Activated T-helper 9 cell treated with anti-CD3 and anti-CD28 coated beads, Interleukin-2, amount 50 U/mL, for 16 hours (primary cell): ENCODE results near the gene ABL2.
"Not testable (repeated sequence)": the region's sequence is repeated elsewhere in the genome, so short reads cannot be mapped to it uniquely, and the experiment has no call there.

Experiments
- DNase-seq: peaks from one replicate; pipeline ENCODE4 v3.0.0-alpha.2; 2020; ENCODE audit warnings: low read depth

The ABL2 gene

DNA sequence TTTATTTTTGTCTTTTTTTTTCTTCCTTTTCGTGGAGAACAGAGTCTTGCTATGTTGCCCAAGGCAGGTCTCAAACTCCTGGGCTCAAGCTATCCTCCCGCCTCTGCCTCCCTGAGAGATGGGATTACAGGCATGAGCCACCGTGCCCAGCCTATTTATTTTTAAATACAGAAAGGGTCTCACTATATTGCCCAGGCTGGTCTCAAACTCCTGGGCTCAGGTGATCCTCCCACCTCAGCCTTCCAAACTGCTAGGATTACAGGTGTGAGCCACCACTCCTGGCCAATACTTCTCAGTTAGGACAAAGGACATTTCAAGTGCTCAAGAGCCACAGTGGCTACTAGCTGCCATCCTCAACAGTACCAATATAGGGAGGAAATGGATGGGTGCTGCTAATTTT lies 16.2 kb downstream of the ABL2 start:
- DNase-seq = not testable (repeated sequence)

DNA sequence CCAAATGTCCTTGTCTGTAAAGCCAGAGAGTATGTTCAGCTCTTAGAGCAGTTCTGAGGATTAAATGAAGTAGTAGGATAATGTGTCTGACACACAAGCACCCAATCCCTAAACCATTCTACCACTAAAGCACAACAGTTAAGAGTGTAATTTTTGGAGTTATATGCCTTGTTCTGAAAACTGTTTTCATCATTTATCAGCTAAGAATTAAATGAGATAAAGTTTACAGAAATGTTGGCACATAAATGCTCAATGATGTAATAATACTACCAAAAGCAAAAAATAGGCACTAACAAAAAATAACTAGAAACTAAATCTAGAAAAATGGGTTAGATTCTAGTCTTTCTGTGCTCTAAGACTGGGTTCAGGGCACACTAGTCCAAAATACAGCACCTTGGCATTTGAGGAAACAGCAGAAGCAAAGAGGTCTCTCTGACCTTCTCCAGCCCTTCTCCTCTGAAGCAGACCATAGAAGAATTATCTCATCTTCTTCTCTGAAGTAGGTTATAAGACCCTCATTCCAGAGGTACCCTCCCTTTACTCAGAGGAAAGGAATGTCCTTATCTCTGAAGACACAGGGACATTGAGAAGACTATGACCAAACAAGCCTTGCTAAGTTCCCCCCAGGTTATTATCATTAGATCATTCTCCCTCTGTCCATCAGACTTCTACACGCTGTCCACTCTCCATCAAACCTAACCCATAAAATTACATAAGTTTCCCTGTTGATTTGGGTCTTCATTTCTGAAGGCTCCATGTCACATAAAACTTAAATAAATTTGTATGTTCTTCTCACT lies 20.6 kb downstream of the ABL2 start:
- no peak for DNase-seq

DNA sequence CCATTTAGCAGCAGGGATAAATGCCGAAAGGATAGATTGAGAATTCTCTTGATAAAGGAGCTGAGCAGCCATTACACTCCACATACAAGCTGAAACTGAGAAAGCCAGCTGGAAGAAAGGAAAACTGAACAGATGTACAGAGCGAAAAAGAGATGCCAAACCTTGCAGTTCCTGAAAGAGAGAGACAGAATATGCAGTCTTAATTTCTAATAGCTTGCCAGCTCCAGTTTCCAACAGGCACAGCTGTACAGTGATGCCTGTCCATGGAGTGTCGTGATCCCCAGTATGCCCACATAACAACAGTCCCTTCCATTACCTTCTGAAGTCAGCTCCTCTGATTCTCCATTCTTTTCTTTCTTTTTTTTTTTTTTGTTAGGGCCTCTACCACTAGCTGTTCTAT lies 22.7 kb downstream of the ABL2 start:
- no peak for DNase-seq

DNA sequence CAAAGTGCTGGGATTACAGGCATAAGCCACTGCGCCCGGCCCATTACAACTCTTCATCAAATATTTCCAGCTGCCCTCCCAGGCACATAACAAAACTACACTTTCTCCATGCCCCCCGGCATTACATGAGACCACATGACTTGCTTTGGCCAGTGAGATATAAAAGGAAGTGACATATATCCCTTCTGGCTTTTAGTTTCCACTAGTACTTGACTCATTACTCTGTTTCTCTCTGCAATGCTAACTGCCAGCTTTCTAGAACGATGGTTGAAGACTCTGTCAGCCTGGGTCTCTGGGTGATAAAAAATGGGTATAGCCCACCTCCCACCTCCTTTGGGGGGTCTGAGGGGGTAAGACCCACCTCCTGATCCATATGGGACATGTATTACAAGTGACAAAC lies 24.2 kb downstream of the ABL2 start:
- DNase-seq = no peak

DNA sequence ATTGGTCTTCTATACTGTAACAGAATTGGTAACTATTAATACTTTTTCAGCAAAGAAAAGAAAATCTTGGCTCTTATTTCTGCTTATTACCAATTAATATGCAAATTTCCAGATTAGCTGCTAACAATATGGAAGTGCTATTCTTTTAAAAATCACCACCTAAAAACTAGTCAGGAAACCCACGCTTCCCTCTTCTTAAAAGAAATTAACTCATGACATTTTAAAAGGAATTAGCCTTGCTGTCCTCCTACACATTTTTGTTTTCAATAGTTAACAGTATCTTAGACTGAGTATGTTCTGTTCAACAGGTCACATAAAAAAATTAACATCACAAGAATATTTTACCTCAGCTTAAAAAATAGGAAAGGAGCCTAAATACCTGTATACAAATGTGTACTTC lies 27.3 kb downstream of the ABL2 start:
- no peak for DNase-seq

DNA sequence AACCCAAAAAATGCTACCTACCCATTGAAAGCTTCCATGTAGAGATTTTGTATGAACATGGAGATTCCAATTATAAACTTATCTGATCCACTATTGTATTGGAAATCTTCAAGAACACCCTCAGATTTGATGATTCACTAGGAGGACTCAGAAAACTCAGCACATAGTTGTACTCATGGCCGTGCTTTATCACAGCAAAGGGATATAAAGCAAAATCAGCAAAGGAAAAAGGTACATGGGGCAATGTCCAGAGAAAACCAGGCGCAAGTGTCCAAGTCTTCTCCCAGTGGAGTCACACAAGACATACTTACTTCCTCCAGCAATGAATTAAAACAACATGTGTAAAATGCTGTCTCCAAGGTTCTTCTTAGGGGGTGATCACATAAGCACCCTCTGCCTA lies 28.9 kb downstream of the ABL2 start:
- DNase-seq = no peak

DNA sequence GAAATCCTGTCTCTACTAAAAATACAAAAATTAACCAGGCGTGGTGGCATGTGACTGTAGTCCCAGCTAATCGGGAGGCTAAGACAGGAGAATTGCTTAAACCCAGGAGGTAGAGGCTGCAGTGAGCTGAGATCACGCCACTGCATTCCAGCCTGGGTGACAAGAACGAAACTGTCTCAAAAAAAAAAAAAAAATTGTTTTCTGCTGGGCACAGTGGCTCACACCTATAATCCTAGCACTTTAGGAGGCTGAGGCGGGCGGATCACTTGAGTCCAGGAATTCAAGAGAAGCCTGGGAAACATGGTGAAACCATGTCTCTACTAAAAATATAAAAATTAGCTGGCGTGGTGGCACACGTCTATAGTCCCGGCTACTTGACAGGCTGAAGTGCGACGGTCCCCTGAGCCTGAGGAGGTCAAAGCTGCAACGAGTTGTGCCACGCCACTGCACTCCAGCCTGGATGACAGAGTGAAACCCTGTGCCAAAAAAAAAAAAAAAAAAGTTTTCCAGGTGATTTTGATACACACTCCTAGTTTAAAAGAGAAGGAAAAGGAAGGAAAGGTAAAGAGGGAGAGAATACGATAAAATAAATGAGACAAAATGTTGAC lies 31.7 kb downstream of the ABL2 start:
- DNase-seq = no peak

DNA sequence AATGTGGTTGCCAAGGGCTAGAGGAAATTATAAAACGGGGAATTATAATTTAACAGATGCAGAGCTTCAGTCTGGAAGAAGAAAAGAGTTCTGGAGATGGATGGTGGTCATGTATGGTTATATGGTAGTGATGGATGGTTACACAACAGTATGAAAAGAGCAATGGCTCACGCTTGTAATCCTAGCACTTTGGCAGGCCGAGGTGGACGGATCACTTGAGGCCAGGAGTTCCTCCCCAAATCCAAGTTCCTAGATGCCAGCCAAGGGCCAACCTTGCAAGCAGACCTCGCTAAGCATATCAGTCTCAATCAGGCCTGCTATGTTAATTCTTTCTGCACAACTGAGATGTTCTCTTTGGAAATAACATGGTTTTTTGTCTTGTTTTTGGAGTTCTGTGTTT lies 33.6 kb downstream of the ABL2 start:
- not testable (repeated sequence) for DNase-seq

DNA sequence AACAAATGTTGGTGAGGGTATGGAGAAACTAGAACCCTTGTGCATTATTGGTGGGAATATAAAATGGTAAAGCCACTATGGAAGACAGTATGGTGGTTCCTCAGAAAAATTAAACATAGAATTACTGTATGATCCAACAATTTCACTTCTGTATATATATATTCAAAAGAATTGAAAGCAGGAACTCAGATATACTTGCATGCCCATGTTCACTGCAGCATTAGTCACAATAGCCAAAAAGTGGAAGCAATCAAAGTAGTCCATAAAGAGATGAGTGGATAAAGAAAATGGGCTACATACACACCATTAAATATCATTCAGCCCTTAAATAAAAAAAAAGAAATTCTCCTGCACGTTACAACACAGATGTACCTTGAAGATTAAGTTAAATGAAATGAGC lies 34.1 kb downstream of the ABL2 start:
- no peak for DNase-seq

DNA sequence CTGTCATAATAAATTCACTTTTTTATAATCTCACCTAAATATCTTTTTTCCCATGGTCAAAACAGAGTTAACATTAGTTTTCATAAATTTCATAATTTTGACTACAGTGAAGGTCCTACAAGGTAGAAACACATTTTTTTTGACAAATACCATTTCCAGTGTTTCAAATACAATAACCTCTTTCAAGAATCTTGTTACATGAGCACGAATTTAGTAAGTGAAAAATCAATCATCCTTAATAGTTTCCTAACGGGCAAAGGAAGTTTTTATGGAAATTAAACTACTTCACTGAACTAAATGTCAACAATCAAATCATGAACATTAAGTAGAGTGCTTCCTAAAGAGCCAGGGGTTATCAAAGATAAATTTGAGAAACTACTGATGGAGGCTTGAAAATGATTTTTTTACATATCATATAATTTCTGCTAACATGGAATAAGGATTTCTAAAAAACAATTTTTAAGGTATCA lies 35.4 kb downstream of the ABL2 start:
- no peak for DNase-seq

DNA sequence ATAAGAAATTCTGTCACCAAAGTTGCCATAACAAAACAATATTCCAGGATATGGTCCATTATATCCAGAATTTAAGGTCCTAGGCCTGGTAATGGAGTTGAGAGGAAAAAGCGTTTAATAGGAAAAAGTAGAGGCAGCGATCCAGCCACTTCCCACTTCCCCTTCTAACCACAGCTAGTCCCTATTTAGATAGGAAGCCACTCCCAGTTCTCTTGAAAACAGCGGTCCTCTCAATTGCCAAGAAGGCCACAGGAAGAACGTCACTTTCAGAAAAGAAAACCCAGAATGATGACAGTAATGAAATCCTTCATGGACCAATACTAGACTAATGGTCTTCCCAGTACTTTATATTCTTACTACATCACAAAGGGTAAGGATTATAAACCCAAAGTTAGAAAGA lies 38.6 kb downstream of the ABL2 start:
- DNase-seq = no peak

DNA sequence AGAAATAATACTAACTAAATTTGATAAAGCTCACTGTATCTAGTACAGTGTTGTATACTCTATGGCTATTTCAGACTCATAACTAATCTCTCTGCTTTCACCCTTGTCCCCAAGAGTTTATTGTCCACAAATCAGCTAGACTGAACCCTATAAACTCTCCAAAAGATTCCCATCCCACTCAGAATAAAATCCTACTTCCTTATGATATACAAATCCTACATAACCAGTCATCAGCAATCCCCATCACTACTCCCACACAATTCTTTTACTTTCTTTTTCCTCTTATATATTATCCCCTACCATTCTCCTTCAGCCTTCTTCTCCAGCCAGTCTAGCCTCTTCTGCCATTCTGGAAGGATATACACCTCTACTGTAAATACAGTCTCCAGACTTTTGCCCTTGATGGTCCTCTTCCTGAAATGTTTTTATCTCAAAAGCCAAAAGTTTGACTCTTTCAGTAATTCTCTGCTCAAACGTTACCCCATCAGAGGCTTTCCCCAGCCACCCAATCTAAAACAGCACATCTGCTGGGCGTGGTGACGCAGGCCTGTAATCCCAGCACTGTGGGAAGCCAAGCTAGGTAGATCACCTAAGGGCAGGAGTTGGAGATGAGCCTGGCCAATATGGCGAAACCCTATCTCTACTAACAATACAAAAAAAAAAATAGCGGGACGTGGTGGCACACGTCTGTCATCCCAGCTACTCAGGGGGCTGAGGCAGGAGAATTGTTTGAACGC lies 41.6 kb downstream of the ABL2 start:
- no peak for DNase-seq

DNA sequence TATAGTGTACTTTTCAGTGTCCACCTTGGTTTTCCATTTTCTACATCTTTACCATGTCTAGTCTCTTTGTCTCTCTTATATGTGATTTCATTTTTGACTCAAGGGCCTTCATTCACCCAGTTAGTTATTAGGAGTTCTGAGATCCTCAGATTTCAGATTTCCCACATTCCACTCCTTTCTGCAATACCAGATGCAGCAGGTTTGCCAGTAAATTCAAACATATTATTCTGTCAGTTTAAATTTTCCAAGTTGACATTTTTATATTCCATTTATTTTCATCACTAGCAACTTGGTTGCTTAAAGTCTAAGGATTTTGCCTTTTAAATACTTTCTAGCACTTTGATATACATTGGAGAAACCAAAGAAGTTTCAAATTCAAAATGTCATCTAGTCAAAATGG lies 42.4 kb downstream of the ABL2 start:
- DNase-seq = no peak

DNA sequence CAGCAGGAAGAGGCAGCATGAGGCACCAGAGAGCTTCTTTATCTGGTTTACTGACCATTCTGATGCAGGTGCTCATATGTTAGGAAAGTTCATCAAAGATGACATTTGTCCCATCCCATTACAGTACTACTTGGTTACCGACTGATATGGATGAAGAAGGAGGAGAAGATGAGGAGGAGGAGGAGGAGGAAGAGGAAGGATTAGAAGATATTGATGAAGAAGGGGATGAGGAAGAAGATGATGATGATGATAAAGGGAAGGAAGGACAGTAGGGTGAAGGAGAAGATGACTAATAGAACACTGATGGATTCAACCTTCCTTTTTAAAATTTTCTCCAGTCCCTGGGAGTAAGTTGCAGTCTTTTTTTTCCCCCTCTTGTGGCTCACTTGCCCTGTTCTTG lies 45.1 kb downstream of the ABL2 start:
- DNase-seq = no peak

DNA sequence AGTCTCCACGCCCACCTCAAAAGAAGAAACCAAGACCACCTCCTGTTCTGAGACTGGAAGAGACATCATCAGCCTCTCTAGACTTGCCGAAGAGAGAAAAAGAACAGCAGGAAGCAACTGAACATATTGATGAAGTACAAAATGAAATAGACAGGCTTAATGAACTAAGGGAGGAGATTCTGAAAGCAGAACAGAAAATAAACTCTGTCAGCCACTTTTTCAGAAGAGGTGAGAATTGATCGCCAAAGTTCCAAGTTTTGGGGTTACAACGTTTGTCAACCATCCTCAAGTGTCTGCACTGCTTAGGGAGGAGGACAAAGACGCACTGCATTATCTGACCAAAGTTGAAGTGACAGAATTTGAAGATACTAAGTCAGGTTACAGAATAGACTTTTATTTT lies 45.6 kb downstream of the ABL2 start:
- no peak for DNase-seq

DNA sequence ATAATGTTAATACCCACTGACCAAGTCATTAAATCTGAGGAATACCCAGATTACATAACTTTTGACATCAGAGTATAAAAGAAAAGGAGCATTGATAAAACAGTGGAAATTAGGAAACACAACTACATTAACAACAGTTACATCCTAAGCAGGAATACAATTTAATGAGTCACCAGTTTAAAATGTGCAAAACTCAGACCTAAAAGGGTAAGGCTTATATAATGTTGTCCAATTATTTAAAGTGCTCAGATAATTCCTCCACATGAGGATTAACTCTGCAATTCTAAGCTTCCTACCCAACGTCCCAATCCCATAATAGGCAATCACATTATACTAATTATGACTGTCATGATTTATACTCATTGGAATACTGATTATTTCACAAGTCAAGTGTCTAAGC lies 50.5 kb downstream of the ABL2 start:
- no peak for DNase-seq

DNA sequence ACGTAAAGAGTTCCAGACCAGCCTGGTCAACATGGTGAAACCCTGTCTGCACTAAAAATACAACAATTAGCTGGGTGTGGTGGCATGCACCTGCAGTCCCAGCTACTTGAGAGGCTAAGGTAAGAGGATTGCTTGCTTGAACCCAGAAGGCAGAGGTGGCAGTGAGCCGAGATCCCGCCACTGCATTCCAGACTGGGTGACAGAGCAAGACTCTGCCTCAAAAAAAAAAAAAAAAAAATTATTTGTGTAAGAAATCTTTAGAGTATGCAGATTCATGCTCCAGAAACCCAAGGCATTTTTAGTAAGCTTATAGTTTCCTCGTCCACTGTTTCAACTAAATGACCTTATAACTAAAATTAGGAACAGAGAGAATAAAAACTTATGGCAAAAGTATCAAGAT lies 51.3 kb downstream of the ABL2 start:
- DNase-seq = no peak

DNA sequence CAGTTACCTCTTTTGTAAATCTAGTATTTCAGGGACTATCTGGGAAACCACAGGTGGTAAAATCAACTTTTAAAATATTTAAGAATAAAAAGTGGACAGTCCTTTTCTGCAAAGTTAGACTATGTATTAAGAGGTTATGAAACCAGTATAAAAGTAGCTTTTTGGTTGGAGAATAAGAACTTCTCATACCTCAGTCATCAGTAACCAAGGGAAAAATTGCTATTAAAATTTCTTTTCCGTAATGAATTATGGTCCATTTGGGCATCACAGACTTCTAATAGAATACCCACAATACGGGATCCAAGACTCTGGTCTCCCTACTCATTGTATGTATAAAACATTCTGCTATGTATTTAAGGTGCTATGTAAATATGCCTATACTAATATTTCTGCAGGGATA lies 51.9 kb downstream of the ABL2 start:
- DNase-seq = no peak

DNA sequence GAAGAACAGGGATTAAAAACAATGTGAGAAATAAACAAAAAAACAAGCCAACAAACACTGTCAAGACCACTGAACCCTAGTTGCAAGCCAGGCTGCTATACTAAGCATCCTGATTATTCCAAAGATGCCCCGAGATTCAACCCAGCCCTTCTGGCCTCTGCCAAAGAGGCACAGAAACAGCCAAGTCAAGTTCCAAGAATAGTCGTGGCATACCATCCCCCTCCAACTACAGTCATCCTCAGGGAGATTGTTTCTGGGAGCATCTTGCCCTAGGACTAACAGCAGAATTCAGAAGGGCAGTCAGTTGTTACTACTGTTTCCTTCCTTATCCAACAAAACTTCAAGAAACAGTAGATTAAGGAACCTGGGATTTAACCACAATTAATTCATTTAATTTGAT lies 52.3 kb downstream of the ABL2 start:
- no peak for DNase-seq

DNA sequence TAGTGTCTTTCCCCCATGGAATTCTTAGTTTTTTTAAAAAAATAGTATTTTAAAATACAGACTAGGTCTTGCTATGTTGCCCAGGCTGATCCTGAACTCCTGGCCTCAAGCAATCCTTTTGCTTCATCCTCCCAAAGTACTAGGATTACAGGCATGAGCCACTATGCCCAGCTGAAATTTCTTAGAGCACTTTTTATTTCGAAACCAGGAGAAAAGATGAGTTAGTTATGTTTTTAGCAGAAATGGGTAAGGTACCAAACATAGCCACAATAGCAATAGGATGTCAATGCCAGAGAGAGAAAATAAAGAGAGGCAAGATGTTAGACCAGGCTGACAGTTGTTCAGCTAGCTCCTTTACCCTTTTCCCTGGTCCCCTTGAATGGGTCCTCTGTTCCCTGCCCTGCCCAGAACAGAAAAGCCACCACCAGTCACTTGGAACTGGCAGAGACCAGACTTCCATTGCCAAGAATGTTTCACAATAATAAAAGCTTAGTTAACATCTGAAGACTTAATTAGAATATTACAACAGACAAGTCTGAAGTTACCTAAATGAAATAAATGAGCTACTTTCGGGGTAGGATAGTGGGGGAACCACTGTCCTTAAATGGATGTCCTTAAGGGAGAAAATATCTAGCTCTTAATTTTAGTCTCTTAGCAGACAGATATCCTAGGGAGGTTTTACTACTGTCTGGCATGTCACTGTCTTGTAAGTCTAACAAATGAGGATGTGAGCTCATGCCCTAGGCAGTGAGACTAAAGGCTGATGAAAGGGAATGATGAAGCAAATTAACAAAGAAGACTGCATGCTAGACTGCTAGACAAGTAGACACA lies 54.3 kb downstream of the ABL2 start:
- no peak for DNase-seq

DNA sequence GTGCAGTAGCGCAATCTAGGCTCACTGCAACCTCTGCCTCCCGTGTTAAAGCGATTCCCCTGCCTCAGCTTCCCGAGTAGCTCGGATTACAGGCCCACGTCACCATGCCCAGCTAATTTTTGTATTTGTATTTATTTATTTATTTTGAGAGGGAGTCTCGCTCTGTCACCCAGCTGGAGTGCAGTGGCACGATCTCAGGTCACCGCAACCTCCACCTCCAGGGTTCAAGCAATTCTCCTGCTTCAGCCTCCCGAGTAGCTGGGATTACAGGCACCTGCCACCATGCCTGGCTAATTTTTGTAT lies 59.1 kb downstream of the ABL2 start:
- DNase-seq = not testable (repeated sequence)

DNA sequence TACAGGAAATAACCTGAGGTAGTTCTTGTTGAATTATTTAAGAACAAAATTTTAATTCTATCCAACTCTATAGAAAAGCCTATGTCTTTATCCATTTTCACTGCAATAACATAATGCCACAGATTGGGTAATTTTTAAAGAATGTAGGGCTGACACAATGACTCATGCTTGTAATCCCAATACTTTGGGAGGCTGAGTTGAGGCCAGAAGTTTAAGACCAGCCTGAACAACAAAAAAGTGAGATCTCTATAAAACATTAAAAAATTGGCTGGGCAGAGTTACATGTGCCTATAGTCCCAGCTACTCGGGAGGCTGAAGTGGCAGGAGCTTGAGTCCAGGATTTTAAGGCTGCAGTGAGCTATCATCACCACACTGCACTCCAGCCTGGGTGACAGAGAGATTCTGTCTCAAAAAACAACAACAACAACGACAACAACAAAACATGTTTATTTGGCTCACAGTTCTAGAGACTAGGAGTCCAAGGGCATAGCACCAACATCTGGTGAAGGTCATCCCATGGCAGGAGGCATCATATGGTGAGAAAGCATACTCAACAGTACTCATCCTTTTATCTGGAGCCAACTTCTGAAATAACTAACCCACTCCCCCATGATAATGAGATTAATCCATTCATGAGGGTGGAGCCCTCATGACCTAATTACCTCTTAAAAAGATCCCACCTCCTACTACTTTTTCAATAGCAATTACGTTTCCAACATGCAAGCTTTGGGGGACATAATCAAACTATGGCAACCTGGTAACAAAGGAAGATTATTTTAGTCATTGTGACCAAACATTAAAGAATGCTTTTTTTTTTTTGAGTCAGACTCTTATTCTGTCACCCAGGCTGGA lies 59.6 kb downstream of the ABL2 start:
- DNase-seq = no peak
